ENCODE data around the gene TPSG1. TPM values are rescaled to one million over a fixed set of nuclear protein-coding genes. Genes with fewer than 3 reads are reported as not detected.

TPSG1 gene
- total and polyA plus RNA-seq, 2 experiments from 2014 or later = not detected

- no peak for DNase-seq
- no peak overlapping the region for H3K27ac ChIP-seq
- H3K9ac ChIP-seq = no peak overlapping the region
- H2AFZ ChIP-seq = no peak overlapping the region
- H3K9me3 ChIP-seq (ENCODE audit: low read depth) = no peaks in the 10 kb centered on the region
- H3K4me3 ChIP-seq = no peak overlapping the region
- no peaks in the 10 kb centered on the region for H3K79me2 ChIP-seq (ENCODE audit: insufficient read depth)
- H3K9me2 ChIP-seq (ENCODE audit: insufficient read depth) = no peaks in the 10 kb centered on the region
- TF ChIP-seq EZH2phosphoT487 (IDR thresholded peaks at IDR 0.05; ENCODE audit: insufficient read depth, low read depth) (no peak), EZH2 (IDR thresholded peaks at IDR 0.05; ENCODE audit: insufficient read depth, poor library complexity, severe bottlenecking) (no peak)
- no peaks in the 10 kb centered on the region for H3F3A ChIP-seq (ENCODE audit: insufficient read depth)
- no peaks in the 10 kb centered on the region for H3K27me3 ChIP-seq (replicated peaks; ENCODE audit: insufficient read depth)
- H3K4me2 ChIP-seq (ENCODE audit: unreplicated experiment) = no peak overlapping the region
- no peaks in the 10 kb centered on the region for H3K36me3 ChIP-seq (ENCODE audit: low read depth)
- in situ Hi-C loops (cut with MboI) = no loop called here
- 79 to 80% methylated on average over 12 of the region's 12 CpGs for WGBS, 2 experiments (ENCODE audit: low coverage in 1 of 2, low lambda C conversion rate in 2 of 2, missing lambda C conversion rate in 2 of 2)
- no peaks in the 10 kb centered on the region for H4K20me1 ChIP-seq (ENCODE audit: insufficient read depth)
- H3K4me1 ChIP-seq (ENCODE audit: insufficient read depth) = no peaks in the 10 kb centered on the region
Measured at GRCh38 chr16:1216296-1216619, 8.8 kb downstream of the TPSG1 start.

GRCh38 chr16:1215574-1216295 lies 9.3 kb downstream of the TPSG1 start:
- Histone ChIP-seq H2AFZ (no peak overlapping the region), H3K9me3 (ENCODE audit: low read depth) (no peaks in the 10 kb centered on the region), H3K4me1 (ENCODE audit: insufficient read depth) (no peaks in the 10 kb centered on the region), H3K4me2 (ENCODE audit: unreplicated experiment) (no peak overlapping the region), H3K4me3 (no peak overlapping the region), H3K27me3 (replicated peaks; ENCODE audit: insufficient read depth) (no peaks in the 10 kb centered on the region), H3F3A (ENCODE audit: insufficient read depth) (no peaks in the 10 kb centered on the region), H3K27ac (no peak overlapping the region), H3K36me3 (ENCODE audit: low read depth) (no peaks in the 10 kb centered on the region), H3K9ac (no peak overlapping the region), H3K79me2 (ENCODE audit: insufficient read depth) (no peaks in the 10 kb centered on the region), H3K9me2 (ENCODE audit: insufficient read depth) (no peaks in the 10 kb centered on the region), H4K20me1 (ENCODE audit: insufficient read depth) (no peaks in the 10 kb centered on the region)
- TF ChIP-seq EZH2 (IDR thresholded peaks at IDR 0.05; ENCODE audit: insufficient read depth, poor library complexity, severe bottlenecking) (no peak), EZH2phosphoT487 (IDR thresholded peaks at IDR 0.05; ENCODE audit: insufficient read depth, low read depth) (no peak)
- in situ Hi-C loops (cut with MboI) = no loop called here
- no peak for DNase-seq
- WGBS, 2 experiments (ENCODE audit: low coverage in 1 of 2, low lambda C conversion rate in 2 of 2, missing lambda C conversion rate in 2 of 2) = 69 to 76% methylated on average over 23 to 32 of the region's 32 CpGs

GRCh38 chr16:1214719-1215118 lies 10.3 kb downstream of the TPSG1 start:
- no peaks in the 10 kb centered on the region for H3K36me3 ChIP-seq (ENCODE audit: low read depth)
- H4K20me1 ChIP-seq (ENCODE audit: insufficient read depth) = no peaks in the 10 kb centered on the region
- no peaks in the 10 kb centered on the region for H3K27me3 ChIP-seq (replicated peaks; ENCODE audit: insufficient read depth)
- no peak overlapping the region for H3K4me2 ChIP-seq (ENCODE audit: unreplicated experiment)
- no peak for DNase-seq
- no peaks in the 10 kb centered on the region for H3F3A ChIP-seq (ENCODE audit: insufficient read depth)
- no peak overlapping the region for H3K27ac ChIP-seq
- 75 to 82% methylated on average over 6 to 16 of the region's 16 CpGs for WGBS, 2 experiments (ENCODE audit: low coverage in 1 of 2, low lambda C conversion rate in 2 of 2, missing lambda C conversion rate in 2 of 2)
- H2AFZ ChIP-seq = no peak overlapping the region
- H3K9me3 ChIP-seq (ENCODE audit: low read depth) = no peaks in the 10 kb centered on the region
- H3K9ac ChIP-seq = no peak overlapping the region
- H3K4me3 ChIP-seq = no peak overlapping the region
- in situ Hi-C loops (cut with MboI) = no loop called here
- no peaks in the 10 kb centered on the region for H3K4me1 ChIP-seq (ENCODE audit: insufficient read depth)
- H3K9me2 ChIP-seq (ENCODE audit: insufficient read depth) = no peaks in the 10 kb centered on the region
- TF ChIP-seq EZH2phosphoT487 (IDR thresholded peaks at IDR 0.05; ENCODE audit: insufficient read depth, low read depth) = no peak
- no peak for TF ChIP-seq EZH2 (IDR thresholded peaks at IDR 0.05; ENCODE audit: insufficient read depth, poor library complexity, severe bottlenecking)
- H3K79me2 ChIP-seq (ENCODE audit: insufficient read depth) = no peaks in the 10 kb centered on the region

GRCh38 chr16:1213796-1214372 lies 11.2 kb downstream of the TPSG1 start:
- Histone ChIP-seq H3K9me2 (ENCODE audit: insufficient read depth) (no peaks in the 10 kb centered on the region), H3K9me3 (ENCODE audit: low read depth) (no peaks in the 10 kb centered on the region), H3K79me2 (ENCODE audit: insufficient read depth) (no peaks in the 10 kb centered on the region), H4K20me1 (ENCODE audit: insufficient read depth) (no peaks in the 10 kb centered on the region), H3K4me3 (no peak overlapping the region), H3K4me2 (ENCODE audit: unreplicated experiment) (no peak overlapping the region), H3K27me3 (replicated peaks; ENCODE audit: insufficient read depth) (no peaks in the 10 kb centered on the region), H3K36me3 (ENCODE audit: low read depth) (no peaks in the 10 kb centered on the region), H3K9ac (no peak overlapping the region), H3K27ac (no peak overlapping the region), H2AFZ (no peak overlapping the region), H3F3A (ENCODE audit: insufficient read depth) (no peaks in the 10 kb centered on the region), H3K4me1 (ENCODE audit: insufficient read depth) (no peaks in the 10 kb centered on the region)
- TF ChIP-seq EZH2 (IDR thresholded peaks at IDR 0.05; ENCODE audit: insufficient read depth, poor library complexity, severe bottlenecking) (no peak), EZH2phosphoT487 (IDR thresholded peaks at IDR 0.05; ENCODE audit: insufficient read depth, low read depth) (no peak)
- no peak for DNase-seq
- 63 to 66% methylated on average over 12 to 25 of the region's 25 CpGs for WGBS, 2 experiments (ENCODE audit: low coverage in 1 of 2, low lambda C conversion rate in 2 of 2, missing lambda C conversion rate in 2 of 2)
- in situ Hi-C loops (cut with MboI) = no loop called here

Data from GM23248 (cell line).